Measurements from ENCODE around the gene GGT7. TPM values are rescaled to one million over a fixed set of nuclear protein-coding genes. Genes with fewer than 3 reads are reported as not detected.
"Not testable (repeated sequence)": the region's sequence is repeated elsewhere in the genome, so short reads cannot be mapped to it uniquely, and the experiment has no call there.

GGT7 gene
- total RNA-seq, 1 experiment from 2014 or later, result 11.5 TPM

DNA sequence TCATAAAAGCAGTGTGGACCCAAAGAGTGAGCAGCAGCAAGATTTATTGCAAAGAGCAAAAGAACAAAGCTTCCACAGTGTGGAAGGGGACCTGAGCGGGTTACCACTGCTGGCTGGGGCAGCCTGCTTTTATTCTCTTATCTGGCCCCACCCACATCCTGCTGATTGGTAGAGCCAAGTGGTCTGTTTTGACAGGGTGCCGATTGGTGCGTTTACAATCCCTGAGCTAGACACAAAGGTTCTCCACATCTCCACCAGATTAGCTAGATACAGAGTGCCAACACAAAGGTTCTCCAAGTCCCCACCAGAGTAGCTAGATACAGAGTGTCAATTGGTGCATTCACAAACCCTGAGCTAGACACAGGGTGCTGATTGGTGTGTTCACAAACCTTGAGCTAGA is 25.5 kb upstream of the GGT7 start:
- ATAC-seq; H3K27ac ChIP-seq (ENCODE audit: low read length); DNase-seq (ENCODE audit: low read depth, low spot score); BruUV-seq (replicated peaks); H3K4me3 ChIP-seq (ENCODE audit: low read depth in 2 of 2, low read length in 2 of 2); H3K4me1 ChIP-seq (ENCODE audit: control insufficient read depth, insufficient read depth, low read length); intact Hi-C loops (cut with micrococcal nuclease; ENCODE audit: unreplicated experiment); POLR2A ChIA-PET; H3K9me3 ChIP-seq (ENCODE audit: control insufficient read depth, insufficient read depth, low read depth, low read length); H3K27me3 ChIP-seq (ENCODE audit: control insufficient read depth, insufficient read depth, low read length); H3K36me3 ChIP-seq (ENCODE audit: control insufficient read depth, insufficient read depth, low read length); CTCF ChIA-PET; in situ Hi-C loops (cut with HindIII; ENCODE audit: low pct_unique_long_range_greater_than_20kb, low sequenced_read_pairs): not testable (repeated sequence)

DNA sequence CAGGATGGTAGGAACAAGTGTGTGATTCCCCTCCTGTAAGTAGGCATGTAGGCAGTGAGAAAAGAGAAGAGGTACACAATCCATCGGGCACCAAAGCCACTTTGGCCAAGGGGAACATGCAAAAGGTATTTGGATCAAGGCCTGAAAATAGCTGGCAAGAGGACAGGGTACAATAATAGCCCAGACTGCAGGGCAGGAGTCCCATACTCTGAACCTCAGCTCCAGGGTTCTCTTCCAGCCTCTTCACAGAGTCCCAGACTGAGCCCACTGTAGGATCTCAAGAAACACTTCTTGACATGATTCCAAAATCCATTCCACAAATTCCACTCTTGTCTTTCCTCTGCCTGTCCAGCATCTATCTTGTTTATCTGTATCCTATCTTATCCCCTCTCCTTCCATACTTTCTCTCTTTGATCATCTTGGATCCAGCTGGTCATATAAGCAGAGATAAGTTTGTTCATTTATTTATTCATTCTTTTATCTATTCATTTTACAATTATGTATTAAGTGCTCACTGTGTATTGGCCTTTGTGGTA is 23.5 kb upstream of the GGT7 start:
- H3K9me3 ChIP-seq (ENCODE audit: control insufficient read depth, insufficient read depth, low read depth, low read length), result no peaks in the 10 kb centered on the region
- CTCF ChIA-PET, result interaction anchor here (0.5 kb wide), 1 partner anchor 126 kb away, joined by 3 read pairs; no protein-coding TSS in a partner anchor
- DNase-seq (ENCODE audit: low read depth, low spot score), result no peak
- TF ChIP-seq TCF7L2 (IDR thresholded peaks at IDR 0.05; ENCODE audit: low read depth, low read length), result no peak
- TF ChIP-seq SIN3A (IDR thresholded peaks at IDR 0.05; ENCODE audit: borderline replicate concordance, insufficient read depth, low read depth, low read length), result no peak
- TF ChIP-seq, protein P1, sequence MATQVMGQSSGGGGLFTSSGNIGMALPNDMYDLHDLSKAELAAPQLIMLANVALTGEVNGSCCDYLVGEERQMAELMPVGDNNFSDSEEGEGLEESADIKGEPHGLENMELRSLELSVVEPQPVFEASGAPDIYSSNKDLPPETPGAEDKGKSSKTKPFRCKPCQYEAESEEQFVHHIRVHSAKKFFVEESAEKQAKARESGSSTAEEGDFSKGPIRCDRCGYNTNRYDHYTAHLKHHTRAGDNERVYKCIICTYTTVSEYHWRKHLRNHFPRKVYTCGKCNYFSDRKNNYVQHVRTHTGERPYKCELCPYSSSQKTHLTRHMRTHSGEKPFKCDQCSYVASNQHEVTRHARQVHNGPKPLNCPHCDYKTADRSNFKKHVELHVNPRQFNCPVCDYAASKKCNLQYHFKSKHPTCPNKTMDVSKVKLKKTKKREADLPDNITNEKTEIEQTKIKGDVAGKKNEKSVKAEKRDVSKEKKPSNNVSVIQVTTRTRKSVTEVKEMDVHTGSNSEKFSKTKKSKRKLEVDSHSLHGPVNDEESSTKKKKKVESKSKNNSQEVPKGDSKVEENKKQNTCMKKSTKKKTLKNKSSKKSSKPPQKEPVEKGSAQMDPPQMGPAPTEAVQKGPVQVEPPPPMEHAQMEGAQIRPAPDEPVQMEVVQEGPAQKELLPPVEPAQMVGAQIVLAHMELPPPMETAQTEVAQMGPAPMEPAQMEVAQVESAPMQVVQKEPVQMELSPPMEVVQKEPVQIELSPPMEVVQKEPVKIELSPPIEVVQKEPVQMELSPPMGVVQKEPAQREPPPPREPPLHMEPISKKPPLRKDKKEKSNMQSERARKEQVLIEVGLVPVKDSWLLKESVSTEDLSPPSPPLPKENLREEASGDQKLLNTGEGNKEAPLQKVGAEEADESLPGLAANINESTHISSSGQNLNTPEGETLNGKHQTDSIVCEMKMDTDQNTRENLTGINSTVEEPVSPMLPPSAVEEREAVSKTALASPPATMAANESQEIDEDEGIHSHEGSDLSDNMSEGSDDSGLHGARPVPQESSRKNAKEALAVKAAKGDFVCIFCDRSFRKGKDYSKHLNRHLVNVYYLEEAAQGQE (IDR thresholded peaks at IDR 0.05; ENCODE audit: insufficient read depth in 1 of 2, low read depth in 2 of 2, low read length in 1 of 2), result no peak
- no peak for TF ChIP-seq POLR2AphosphoS5 (IDR thresholded peaks at IDR 0.05; ENCODE audit: low read depth, low read length)
- TF ChIP-seq, protein P2, sequence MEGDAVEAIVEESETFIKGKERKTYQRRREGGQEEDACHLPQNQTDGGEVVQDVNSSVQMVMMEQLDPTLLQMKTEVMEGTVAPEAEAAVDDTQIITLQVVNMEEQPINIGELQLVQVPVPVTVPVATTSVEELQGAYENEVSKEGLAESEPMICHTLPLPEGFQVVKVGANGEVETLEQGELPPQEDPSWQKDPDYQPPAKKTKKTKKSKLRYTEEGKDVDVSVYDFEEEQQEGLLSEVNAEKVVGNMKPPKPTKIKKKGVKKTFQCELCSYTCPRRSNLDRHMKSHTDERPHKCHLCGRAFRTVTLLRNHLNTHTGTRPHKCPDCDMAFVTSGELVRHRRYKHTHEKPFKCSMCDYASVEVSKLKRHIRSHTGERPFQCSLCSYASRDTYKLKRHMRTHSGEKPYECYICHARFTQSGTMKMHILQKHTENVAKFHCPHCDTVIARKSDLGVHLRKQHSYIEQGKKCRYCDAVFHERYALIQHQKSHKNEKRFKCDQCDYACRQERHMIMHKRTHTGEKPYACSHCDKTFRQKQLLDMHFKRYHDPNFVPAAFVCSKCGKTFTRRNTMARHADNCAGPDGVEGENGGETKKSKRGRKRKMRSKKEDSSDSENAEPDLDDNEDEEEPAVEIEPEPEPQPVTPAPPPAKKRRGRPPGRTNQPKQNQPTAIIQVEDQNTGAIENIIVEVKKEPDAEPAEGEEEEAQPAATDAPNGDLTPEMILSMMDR (IDR thresholded peaks at IDR 0.05), result no peak
- intact Hi-C loops (cut with micrococcal nuclease; ENCODE audit: unreplicated experiment), result no loop called here
- in situ Hi-C loops (cut with HindIII; ENCODE audit: low pct_unique_long_range_greater_than_20kb, low sequenced_read_pairs), result no loop called here
- H3K27ac ChIP-seq (ENCODE audit: low read length), result no peak overlapping the region
- BruUV-seq (replicated peaks), result no TSS peak
- no peaks in the 10 kb centered on the region for H3K36me3 ChIP-seq (ENCODE audit: control insufficient read depth, insufficient read depth, low read length)
- H3K4me3 ChIP-seq (ENCODE audit: low read depth in 2 of 2, low read length in 2 of 2), result no peak overlapping the region
- ATAC-seq, result no peak
- POLR2A ChIA-PET, result no interaction called here
- no peaks in the 10 kb centered on the region for H3K4me1 ChIP-seq (ENCODE audit: control insufficient read depth, insufficient read depth, low read length)
- no peaks in the 10 kb centered on the region for H3K27me3 ChIP-seq (ENCODE audit: control insufficient read depth, insufficient read depth, low read length)

DNA sequence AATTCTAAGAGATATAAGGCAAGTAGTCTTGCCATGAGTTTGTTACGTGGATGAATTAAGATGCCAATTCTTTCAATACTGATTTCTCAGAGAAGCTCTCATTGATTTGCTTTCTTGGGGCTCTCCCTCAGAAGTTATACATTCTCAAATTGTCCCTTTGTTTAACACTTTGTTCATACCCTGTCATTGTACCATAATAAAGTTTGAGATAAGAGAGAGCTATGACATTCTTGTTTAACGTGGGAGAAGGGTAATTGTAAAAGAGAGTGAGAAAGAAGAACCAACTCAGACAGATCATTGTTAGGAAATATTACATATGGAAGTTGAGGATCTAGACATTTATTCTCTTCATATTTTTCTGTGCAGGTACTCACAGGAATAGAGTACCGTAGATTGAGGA is 22.8 kb upstream of the GGT7 start:
- no TSS peak for BruUV-seq (replicated peaks)
- ChIA-PET POLR2A (no interaction called here), CTCF (no interaction called here)
- DNase-seq (ENCODE audit: low read depth, low spot score), result no peak
- ATAC-seq, result no peak
- in situ Hi-C loops (cut with HindIII; ENCODE audit: low pct_unique_long_range_greater_than_20kb, low sequenced_read_pairs) (no loop called here), intact Hi-C loops (cut with micrococcal nuclease; ENCODE audit: unreplicated experiment) (no loop called here)
- no peaks in the 10 kb centered on the region for H3K27me3 ChIP-seq (ENCODE audit: control insufficient read depth, insufficient read depth, low read length)
- no peak overlapping the region for H3K27ac ChIP-seq (ENCODE audit: low read length)
- H3K9me3 ChIP-seq (ENCODE audit: control insufficient read depth, insufficient read depth, low read depth, low read length), result no peaks in the 10 kb centered on the region
- no peaks in the 10 kb centered on the region for H3K36me3 ChIP-seq (ENCODE audit: control insufficient read depth, insufficient read depth, low read length)
- H3K4me3 ChIP-seq (ENCODE audit: low read depth in 2 of 2, low read length in 2 of 2), result no peak overlapping the region
- TF ChIP-seq, protein P1 (IDR thresholded peaks at IDR 0.05; ENCODE audit: insufficient read depth in 1 of 2, low read depth in 2 of 2, low read length in 1 of 2), result no peak
- TF ChIP-seq TCF7L2 (IDR thresholded peaks at IDR 0.05; ENCODE audit: low read depth, low read length) (no peak), SIN3A (IDR thresholded peaks at IDR 0.05; ENCODE audit: borderline replicate concordance, insufficient read depth, low read depth, low read length) (no peak)
- H3K4me1 ChIP-seq (ENCODE audit: control insufficient read depth, insufficient read depth, low read length), result no peaks in the 10 kb centered on the region
